Thoracic aorta (tissue), 2 donors: ENCODE measurements around the gene NUDT12. TPM values are rescaled to one million over a fixed set of nuclear protein-coding genes. Genes with fewer than 3 reads are reported as not detected.

Experiments used
- ATAC-seq: fragments of 150-250 bp; one replicate; pipeline ENCODE4 v1.8.0; 2017; ENCODE audit warnings: low read depth; ENCODE audit not compliant: insufficient number of reproducible peaks, low FRiP score
- DNase-seq: peaks from one replicate; pipeline ENCODE4 v3.0.0-alpha.2; 2020; ENCODE audit warnings: low spot score
- H3K27ac ChIP-seq, 2 donors: fragments of 200-600 bp; sonication (generic); 1 replicate in 1 of 2; 2 replicates in 1 of 2; pipeline ENCODE4 v1.5.1; 2016; ENCODE audit warnings: mild to moderate bottlenecking in 2 of 2, moderate library complexity in 2 of 2
- H3K27me3 ChIP-seq: fragments of 200-600 bp; sonication (generic); replicated peaks from 2 replicates; pipeline ENCODE4 v1.6.0; 2016; ENCODE audit warnings: mild to moderate bottlenecking; ENCODE audit not compliant: insufficient read depth
- H3K36me3 ChIP-seq: fragments of 200-600 bp; sonication (generic); one replicate; pipeline ENCODE4 v1.5.1; 2016
- H3K4me1 ChIP-seq, 2 donors: fragments of 200-600 bp; sonication (generic); 1 replicate in 1 of 2; 2 replicates in 1 of 2; pipeline versions ENCODE4 v1.5.1 to v1.6.0; 2016; ENCODE audit warnings: low read depth in 2 of 2, mild to moderate bottlenecking in 1 of 2; ENCODE audit not compliant: control insufficient read depth in 1 of 2
- H3K4me3 ChIP-seq: fragments of 200-600 bp; sonication (generic); 2 replicates; pipeline ENCODE4 v1.5.1; 2016; ENCODE audit warnings: mild to moderate bottlenecking
- H3K9me3 ChIP-seq: fragments of 200-600 bp; sonication (generic); 2 replicates; pipeline ENCODE4 v1.5.1; 2016
- total RNA-seq, 2 donors: library from RNA; depleted of rRNA; stranded (reverse); fragments of >200 nt; gene quantifications; one replicate each; pipeline versions ENCODE4 v1.1.0 to v1.2.3, GENCODE V29; 2016
- TF ChIP-seq, protein P1 (sequence below): fragments of 200-600 bp; sonication (generic); IDR thresholded peaks from one replicate; pipeline ENCODE4 v1.5.1; 2019; ENCODE audit warnings: antibody characterized with exemption

NUDT12 gene
- total RNA-seq, 2 donors from 2014 or later: 6.1 to 8.7 TPM

- DNase-seq (no peak), ATAC-seq (no peak)
- Histone ChIP-seq H3K27ac (no peak overlapping the region), H3K4me3 (no peak overlapping the region), H3K27me3 (no peaks in the 10 kb centered on the region), H3K36me3 (no peaks in the 10 kb centered on the region), H3K9me3 (no peaks in the 10 kb centered on the region), H3K4me1 (no peaks in the 10 kb centered on the region)
- TF ChIP-seq, protein P1, sequence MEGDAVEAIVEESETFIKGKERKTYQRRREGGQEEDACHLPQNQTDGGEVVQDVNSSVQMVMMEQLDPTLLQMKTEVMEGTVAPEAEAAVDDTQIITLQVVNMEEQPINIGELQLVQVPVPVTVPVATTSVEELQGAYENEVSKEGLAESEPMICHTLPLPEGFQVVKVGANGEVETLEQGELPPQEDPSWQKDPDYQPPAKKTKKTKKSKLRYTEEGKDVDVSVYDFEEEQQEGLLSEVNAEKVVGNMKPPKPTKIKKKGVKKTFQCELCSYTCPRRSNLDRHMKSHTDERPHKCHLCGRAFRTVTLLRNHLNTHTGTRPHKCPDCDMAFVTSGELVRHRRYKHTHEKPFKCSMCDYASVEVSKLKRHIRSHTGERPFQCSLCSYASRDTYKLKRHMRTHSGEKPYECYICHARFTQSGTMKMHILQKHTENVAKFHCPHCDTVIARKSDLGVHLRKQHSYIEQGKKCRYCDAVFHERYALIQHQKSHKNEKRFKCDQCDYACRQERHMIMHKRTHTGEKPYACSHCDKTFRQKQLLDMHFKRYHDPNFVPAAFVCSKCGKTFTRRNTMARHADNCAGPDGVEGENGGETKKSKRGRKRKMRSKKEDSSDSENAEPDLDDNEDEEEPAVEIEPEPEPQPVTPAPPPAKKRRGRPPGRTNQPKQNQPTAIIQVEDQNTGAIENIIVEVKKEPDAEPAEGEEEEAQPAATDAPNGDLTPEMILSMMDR: no peak
Observed at GRCh38 chr5:103600086-103600485, 37.5 kb upstream of the NUDT12 start.

GRCh38 chr5:103598997-103599566 lies 36.5 kb upstream of the NUDT12 start:
- TF ChIP-seq, protein P1: no peak
- Histone ChIP-seq H3K4me1 (no peaks in the 10 kb centered on the region), H3K4me3 (no peak overlapping the region), H3K36me3 (no peaks in the 10 kb centered on the region), H3K27me3 (no peaks in the 10 kb centered on the region), H3K9me3 (no peaks in the 10 kb centered on the region), H3K27ac (no peak overlapping the region)
- DNase-seq (no peak), ATAC-seq (no peak)

DNA sequence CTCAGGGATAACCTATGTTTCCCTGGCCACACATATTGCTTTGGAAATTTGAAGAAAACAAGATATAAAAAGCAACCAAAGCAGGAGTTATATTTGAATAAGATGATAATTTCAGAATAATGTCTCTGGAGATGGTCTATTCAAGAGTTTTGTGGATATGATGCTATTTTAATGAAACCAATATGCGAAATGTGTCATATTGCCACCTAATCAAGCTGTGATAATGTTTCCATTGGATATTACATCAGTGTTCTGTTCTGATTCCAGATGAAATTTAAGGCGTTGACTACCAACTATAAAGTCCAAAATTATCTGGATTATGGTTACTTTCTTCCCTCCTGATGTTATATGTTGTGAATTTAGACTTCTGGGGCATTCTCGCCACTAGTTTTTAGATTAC lies 27.6 kb upstream of the NUDT12 start:
- Histone ChIP-seq H3K9me3 (no peaks in the 10 kb centered on the region), H3K27me3 (no peaks in the 10 kb centered on the region), H3K36me3 (no peaks in the 10 kb centered on the region), H3K27ac (no peak overlapping the region), H3K4me1 (no peaks in the 10 kb centered on the region), H3K4me3 (no peak overlapping the region)
- no peak for DNase-seq
- ATAC-seq: no peak
- TF ChIP-seq, protein P1: no peak

GRCh38 chr5:103589776-103590175 lies 27.2 kb upstream of the NUDT12 start:
- no peak for DNase-seq
- H3K27me3 ChIP-seq: no peaks in the 10 kb centered on the region
- ATAC-seq: no peak
- H3K9me3 ChIP-seq: no peaks in the 10 kb centered on the region
- TF ChIP-seq, protein P1: no peak
- no peaks in the 10 kb centered on the region for H3K4me1 ChIP-seq
- H3K36me3 ChIP-seq: no peaks in the 10 kb centered on the region
- no peak overlapping the region for H3K27ac ChIP-seq
- H3K4me3 ChIP-seq: no peak overlapping the region

- Histone ChIP-seq H3K4me1 (no peaks in the 10 kb centered on the region), H3K9me3 (no peaks in the 10 kb centered on the region), H3K27me3 (no peaks in the 10 kb centered on the region), H3K4me3 (no peak overlapping the region), H3K36me3 (no peaks in the 10 kb centered on the region), H3K27ac (no peak overlapping the region)
- DNase-seq: no peak
- TF ChIP-seq, protein P1: no peak
- no peak for ATAC-seq
Observed at GRCh38 chr5:103589357-103589756, 26.8 kb upstream of the NUDT12 start.
